Endothelial cell of umbilical vein (primary cell): ENCODE data around the gene CFAP57. TPM values are rescaled to one million over a fixed set of nuclear protein-coding genes. Genes with fewer than 3 reads are reported as not detected.

Experiments used
- BruUV-seq: library from RNA; stranded (reverse); fragments of 400-500 nt; replicated peaks from 2 replicates; lab custom pipeline; 2021; lab: Mats Ljungman, UMichigan
- CTCF ChIA-PET: fragments of 300-600, 350-600 bp; sonication (Branson Sonifier 250); formaldehyde crosslinking; loops from one replicate; lab custom pipeline; 2021; ENCODE audit warnings: antibody characterized with exemption, inconsistent platforms; lab: Charles Lee
- POLR2A ChIA-PET: fragments of 300-600, 350-600 bp; sonication (Branson Sonifier 250); formaldehyde crosslinking; loops from one replicate; lab custom pipeline; 2021; ENCODE audit warnings: antibody characterized with exemption, inconsistent platforms; lab: Charles Lee
- DNase-seq: peaks from one replicate; pipeline ENCODE4 v3.0.0-alpha.2; 2011; ENCODE audit warnings: low read depth, low spot score
- FAIRE-seq: peaks from 2 replicates; lab custom pipeline; 2011; peaks lifted over from hg19 to GRCh38; lab: Jason Lieb, UNC
- H2AFZ ChIP-seq: 2 replicates; pipeline ENCODE4 v1.6.0; 2012; ENCODE audit warnings: low read depth, low read length, control low read depth, inconsistent platforms
- H3K27ac ChIP-seq: 2 replicates; pipeline ENCODE4 v1.5.1; 2011; ENCODE audit warnings: low read depth, mild to moderate bottlenecking, control low read depth, low read length, moderate library complexity; ENCODE audit not compliant: insufficient read depth
- H3K27me3 ChIP-seq, 2 experiments: 2 replicates each; pipeline versions ENCODE4 v1.6.0 to v1.6.1; 2011; ENCODE audit warnings: low read length in 2 of 2, mixed read lengths in 1 of 2; ENCODE audit not compliant: control insufficient read depth in 2 of 2, insufficient read depth in 2 of 2
- H3K36me3 ChIP-seq, 2 experiments: 2 replicates in 1 of 2; 3 replicates in 1 of 2; pipeline ENCODE4 v1.5.1; 2011; ENCODE audit warnings: low read length in 2 of 2, mild to moderate bottlenecking in 1 of 2, moderate library complexity in 1 of 2; ENCODE audit not compliant: control insufficient read depth in 2 of 2, insufficient read depth in 2 of 2; ENCODE audit errors: extremely low read depth in 1 of 2
- H3K4me1 ChIP-seq: 3 replicates; pipeline ENCODE4 v1.5.1; 2011; ENCODE audit warnings: mild to moderate bottlenecking, low read length; ENCODE audit not compliant: control insufficient read depth, insufficient read depth; ENCODE audit errors: extremely low read depth
- H3K4me2 ChIP-seq: 2 replicates; pipeline ENCODE4 v1.6.1; 2011; ENCODE audit warnings: low read length, control low read depth, mixed read lengths; ENCODE audit not compliant: insufficient read depth
- H3K4me3 ChIP-seq, 3 experiments: fragments of 200-600 bp in 1 of 3; sonication (generic), shearing (Covaris generic) in 1 of 3; replicated peaks in 1 of 3; 2 replicates each; pipeline ENCODE4 v1.5.1; 2011 to 2016; ENCODE audit warnings: control low read depth in 3 of 3, low read length in 3 of 3, mild to moderate bottlenecking in 2 of 3, inconsistent platforms in 1 of 3, low read depth in 1 of 3, moderate library complexity in 1 of 3; ENCODE audit not compliant: insufficient read depth in 1 of 3
- H3K79me2 ChIP-seq: 2 replicates; pipeline ENCODE4 v1.6.0; 2012; ENCODE audit warnings: low read length, inconsistent platforms; ENCODE audit not compliant: control insufficient read depth, insufficient read depth
- H3K9ac ChIP-seq: replicated peaks from 2 replicates; pipeline ENCODE3; 2011; ENCODE audit warnings: low read length, control low read depth; ENCODE audit not compliant: insufficient read depth; ENCODE audit errors: extremely low read depth
- H3K9me1 ChIP-seq: replicated peaks from 3 replicates; pipeline ENCODE4 v1.6.0; 2011; ENCODE audit warnings: mild to moderate bottlenecking, low read length; ENCODE audit not compliant: control insufficient read depth, insufficient read depth; ENCODE audit errors: extremely low read depth
- H3K9me3 ChIP-seq: replicated peaks from 2 replicates; pipeline ENCODE4 v1.5.1; 2012; ENCODE audit warnings: low read length, inconsistent platforms; ENCODE audit not compliant: control insufficient read depth, insufficient read depth
- H4K20me1 ChIP-seq: replicated peaks from 2 replicates; pipeline ENCODE3; 2011; ENCODE audit warnings: mild to moderate bottlenecking, low read length; ENCODE audit not compliant: control insufficient read depth, insufficient read depth; ENCODE audit errors: extremely low read depth
- CTCF ChIP-seq, 2 donors: IDR thresholded peaks; 1 replicate in 1 of 2; 2 replicates in 1 of 2; pipeline ENCODE4 v1.5.1; 2011; ENCODE audit warnings: low read length in 2 of 2, mild to moderate bottlenecking in 2 of 2, moderate library complexity in 2 of 2, control low read depth in 1 of 2, inconsistent platforms in 1 of 2, low read depth in 1 of 2; ENCODE audit not compliant: insufficient read depth in 1 of 2; ENCODE audit errors: extremely low read depth in 1 of 2
- EZH2 ChIP-seq: IDR thresholded peaks from 2 replicates; pipeline ENCODE4 v1.6.1; 2012; ENCODE audit warnings: borderline replicate concordance, low read depth, mild to moderate bottlenecking, moderate library complexity, low read length, inconsistent platforms; ENCODE audit not compliant: severe bottlenecking
- FOS ChIP-seq: IDR thresholded peaks from 2 replicates; pipeline ENCODE4 v1.6.1; 2011; ENCODE audit warnings: mild to moderate bottlenecking, low read length, moderate library complexity, borderline replicate concordance; ENCODE audit not compliant: insufficient read depth
- GATA2 ChIP-seq: IDR thresholded peaks from 2 replicates; pipeline ENCODE4 v1.7.0; 2011; ENCODE audit warnings: low read depth, mild to moderate bottlenecking, moderate library complexity, mixed read lengths, low read length; ENCODE audit not compliant: insufficient read length, insufficient read depth
- JUN ChIP-seq: IDR thresholded peaks from 2 replicates; pipeline ENCODE4 v1.6.1; 2011; ENCODE audit warnings: borderline replicate concordance, low read depth; ENCODE audit not compliant: insufficient read length, insufficient read depth
- MAX ChIP-seq: IDR thresholded peaks from 2 replicates; pipeline ENCODE4 v1.6.1; 2011; ENCODE audit not compliant: insufficient read depth, insufficient read length
- MYC ChIP-seq: IDR thresholded peaks from one replicate; pipeline ENCODE4 v1.6.1; 2011; ENCODE audit warnings: mild to moderate bottlenecking, low read depth, low read length
- POLR2A ChIP-seq: IDR thresholded peaks from 2 replicates; pipeline ENCODE4 v1.6.1; 2012; ENCODE audit warnings: low read depth, mild to moderate bottlenecking, control low read depth, low read length
- POLR2AphosphoS5 ChIP-seq: IDR thresholded peaks from 2 replicates; pipeline ENCODE4 v1.6.1; 2012; ENCODE audit warnings: low read depth, mild to moderate bottlenecking, control low read depth, low read length, moderate library complexity; ENCODE audit not compliant: insufficient read depth
- dilution Hi-C: fragments of 300-500 bp; cut with MboI; formaldehyde crosslinking; loops from one replicate; pipeline ENCODE4 v1.15.0; 2019; ENCODE audit warnings: low sequenced_read_pairs; ENCODE audit not compliant: extremely low pct_ligation_motif_present
- intact Hi-C: fragments of 100-400 bp; cut with micrococcal nuclease; formaldehyde crosslinking; loops from one replicate; pipeline ENCODE4 v1.10.0; 2022
- polyA plus RNA-seq, 4 experiments: library from polyadenylated mRNA; depleted of rRNA in 3 of 4; stranded (reverse) in 3 of 4; unstranded in 1 of 4; fragments of >200 nt; gene quantifications; 2 replicates each; pipeline versions ENCODE4 v1.2.1 to v1.2.3, GENCODE V29; 2011 to 2012; ENCODE audit warnings: missing spikeins in 1 of 4
- total RNA-seq: library from RNA; stranded (reverse); gene quantifications from 2 replicates; pipeline ENCODE4 v1.2.3, GENCODE V29; 2021

CFAP57 gene
- total and polyA plus RNA-seq, 2 donors (not counting 3 experiments of a cell fraction or from before 2014, with no cell fraction given) = 0.88 to 0.91 TPM

DNA sequence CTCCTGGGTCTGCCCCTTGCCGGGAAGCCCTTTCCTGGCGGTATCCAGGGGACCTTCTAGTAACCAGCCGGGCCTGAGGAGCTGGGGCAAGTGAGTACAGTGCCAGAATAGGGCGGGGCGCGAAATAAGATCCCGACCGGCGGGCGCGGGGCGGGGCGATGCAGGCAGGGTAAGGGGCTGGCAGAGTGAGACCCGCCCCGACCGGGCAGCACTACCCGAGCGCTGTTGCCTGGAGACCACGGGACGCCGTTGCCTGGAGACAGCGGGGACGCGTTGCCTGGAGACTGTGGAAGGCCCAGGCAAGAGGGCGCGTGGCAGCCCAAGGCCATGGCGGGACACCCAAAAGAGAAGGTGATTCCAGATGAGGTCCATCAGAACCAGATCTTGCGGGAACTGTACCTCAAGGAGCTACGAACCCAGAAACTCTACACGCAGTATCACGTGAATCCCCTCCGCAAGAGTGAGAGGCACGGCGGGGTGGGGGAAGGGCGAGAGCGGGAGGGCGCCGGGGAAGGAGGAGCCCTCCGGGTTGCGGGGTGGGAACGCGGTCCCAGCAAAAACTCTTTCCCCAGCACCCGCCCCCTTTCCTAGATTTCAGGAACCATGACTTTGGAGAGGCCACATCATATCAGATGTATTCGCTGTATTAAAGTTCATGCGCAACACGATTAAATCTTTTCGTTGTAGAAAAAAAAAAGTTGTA lies 24.4 kb upstream of the CFAP57 start:
- no peaks in the 10 kb centered on the region for H3K36me3 ChIP-seq
- H3K9ac ChIP-seq = no peak overlapping the region
- H3K4me1 ChIP-seq = peaks cover 5% of the 10 kb centered on the region
- peak overlapping the region; percentile 4 to 44 (median 21) for H3K4me3 ChIP-seq
- no peaks in the 10 kb centered on the region for H3K9me3 ChIP-seq
- peak overlapping the region; percentile 63 for H2AFZ ChIP-seq
- CTCF ChIA-PET = interaction anchor here (1.0 kb wide), 1 partner anchor 74 kb away, joined by 3 read pairs; no protein-coding TSS in a partner anchor
- H3K9me1 ChIP-seq = no peaks in the 10 kb centered on the region
- dilution Hi-C loops = no loop called here
- peak overlapping the region; percentile 38 for H3K4me2 ChIP-seq
- no peak overlapping the region for H3K27ac ChIP-seq
- H4K20me1 ChIP-seq = no peaks in the 10 kb centered on the region
- DNase-seq = peak; percentile 80
- POLR2A ChIA-PET = no interaction called here
- peak; percentile 51 for TF ChIP-seq EZH2
- TF ChIP-seq MYC = no peak
- peak; percentile 79 for TF ChIP-seq MAX
- no peak for TF ChIP-seq POLR2A
- peak; percentile 67 for FAIRE-seq
- intact Hi-C loops = loop anchor here (1.0 kb wide), 1 partner anchor 60 kb away; no protein-coding TSS in a partner anchor
- peaks cover 27 to 36% of the 10 kb centered on the region in 2 experiments for H3K27me3 ChIP-seq
- no peaks in the 10 kb centered on the region for H3K79me2 ChIP-seq
- no TSS peak for BruUV-seq

- H3K4me3 ChIP-seq = no peak overlapping the region
- no peak for DNase-seq
- no peak for FAIRE-seq
- TF ChIP-seq CTCF (IDR thresholded peaks at IDR 0.05; ENCODE audit: extremely low read depth in 1 of 2, insufficient read depth in 1 of 2, low read depth in 1 of 2, low read length in 2 of 2) (no peak), MYC (no peak), GATA2 (no peak), MAX (no peak), FOS (no peak), POLR2A (no peak), EZH2 (no peak), POLR2AphosphoS5 (no peak), JUN (no peak)
- no peaks in the 10 kb centered on the region for H3K79me2 ChIP-seq
- H3K9ac ChIP-seq = no peak overlapping the region
- ChIA-PET CTCF (interaction anchor here (1.3 kb wide), 1 partner anchor 237 kb away, joined by 3 read pairs; no protein-coding TSS in a partner anchor), POLR2A (no interaction called here)
- H3K27me3 ChIP-seq = peaks cover 22 to 32% of the 10 kb centered on the region in 2 experiments
- H3K27ac ChIP-seq = no peak overlapping the region
- no peaks in the 10 kb centered on the region for H3K36me3 ChIP-seq
- H2AFZ ChIP-seq = no peak overlapping the region
- BruUV-seq = no TSS peak
- no peak overlapping the region for H3K4me2 ChIP-seq
- H3K4me1 ChIP-seq = peaks cover 5% of the 10 kb centered on the region
- dilution Hi-C loops (no loop called here), intact Hi-C loops (no loop called here)
- H3K9me3 ChIP-seq = no peaks in the 10 kb centered on the region
- H3K9me1 ChIP-seq = no peaks in the 10 kb centered on the region
- H4K20me1 ChIP-seq = no peaks in the 10 kb centered on the region
These were observed 22.2 kb upstream of the CFAP57 start for GRCh38 chr1:43149889-43150288.
